Activated naive CD8-positive, alpha-beta T cell treated with anti-CD3 and anti-CD28 coated beads, Interleukin-2, amount 50 U/mL, for 24 hours (primary cell): Measurements from ENCODE around the gene CD44.

Source experiments
- ATAC-seq: fragments of 150-1000 bp; cut with Tn5 transposase; one replicate; pipeline ENCODE4 v1.10.0; 2021
- DNase-seq: peaks from one replicate; pipeline ENCODE4 v3.0.0; 2021
- H3K27ac Mint-ChIP-seq: one replicate; pipeline ENCODE4 v1.8.0; 2021; ENCODE audit warnings: mild to moderate bottlenecking, mixed read lengths
- H3K27me3 Mint-ChIP-seq: one replicate; pipeline ENCODE4 v1.8.0; 2021; ENCODE audit warnings: mixed read lengths
- H3K36me3 Mint-ChIP-seq: one replicate; pipeline ENCODE4 v1.8.0; 2021; ENCODE audit warnings: low read depth, mixed read lengths
- H3K4me1 Mint-ChIP-seq: one replicate; pipeline ENCODE4 v1.8.0; 2021; ENCODE audit warnings: mixed read lengths
- H3K4me3 Mint-ChIP-seq: one replicate; pipeline ENCODE4 v1.8.0; 2021; ENCODE audit warnings: mild to moderate bottlenecking, moderate library complexity, mixed read lengths
- H3K9me3 Mint-ChIP-seq: one replicate; pipeline ENCODE4 v1.8.0; 2021; ENCODE audit warnings: mixed read lengths

The CD44 gene

DNA sequence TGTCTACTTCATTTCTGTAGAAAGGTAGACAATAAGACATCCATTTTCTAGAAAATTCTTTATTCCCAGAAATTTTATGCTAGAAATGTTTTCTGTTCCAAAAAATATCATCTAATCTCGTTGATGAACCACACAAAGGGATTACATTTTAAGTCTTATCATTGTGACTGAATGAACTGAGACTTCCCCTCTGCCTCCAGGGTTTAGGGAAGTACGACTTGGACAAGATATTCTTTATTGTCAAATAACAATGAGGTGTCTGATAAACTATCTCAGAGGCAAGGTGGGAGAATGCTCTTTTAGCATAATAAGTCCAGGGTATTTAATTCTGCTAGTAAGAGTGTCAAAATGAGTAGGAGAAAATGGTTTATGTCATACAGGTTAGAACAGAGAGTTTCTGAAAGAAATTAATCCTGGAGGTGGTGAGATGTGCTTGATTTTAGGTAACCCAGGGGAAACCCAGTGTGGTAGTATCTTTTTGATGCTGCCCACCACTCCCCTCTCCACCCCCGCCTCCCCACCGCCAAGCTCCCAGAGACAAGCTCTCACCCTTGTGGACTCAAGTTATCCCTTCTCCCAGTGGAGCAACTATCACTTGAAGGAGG, 100.6 kb downstream of the CD44 start:
- ATAC-seq (peak; percentile 9), DNase-seq (no peak)
- Mint-ChIP-seq H3K4me3 (no peak overlapping the region), H3K4me1 (peaks cover 81% of the 10 kb centered on the region), H3K27me3 (no peaks in the 10 kb centered on the region), H3K36me3 (peaks cover under 1% of the 10 kb centered on the region), H3K27ac (no peak overlapping the region), H3K9me3 (peaks cover 10% of the 10 kb centered on the region)

DNA sequence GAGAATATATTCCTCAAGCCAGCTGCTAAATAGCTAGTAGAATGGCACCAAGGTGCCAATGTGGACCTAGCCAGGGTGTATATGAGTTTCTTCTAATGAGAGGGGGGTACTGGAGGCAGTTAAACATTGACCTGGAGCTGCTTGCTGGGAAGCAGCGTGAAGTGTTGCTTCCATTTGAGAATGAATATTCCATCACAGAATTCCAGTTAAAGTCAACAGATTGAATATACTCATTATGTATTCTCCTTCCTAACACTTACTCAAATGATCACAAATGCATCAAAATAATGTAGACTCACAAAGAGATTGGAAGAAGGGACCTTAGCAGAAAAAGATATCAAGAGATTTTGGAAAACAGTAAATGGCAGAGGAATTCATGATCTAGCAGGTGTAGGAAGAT, 102.1 kb downstream of the CD44 start:
- H3K27me3 Mint-ChIP-seq = no peaks in the 10 kb centered on the region
- no peak overlapping the region for H3K27ac Mint-ChIP-seq
- no peak overlapping the region for H3K4me3 Mint-ChIP-seq
- no peaks in the 10 kb centered on the region for H3K36me3 Mint-ChIP-seq
- ATAC-seq (no peak), DNase-seq (no peak)
- H3K9me3 Mint-ChIP-seq = peaks cover 4% of the 10 kb centered on the region
- H3K4me1 Mint-ChIP-seq = peaks cover 75% of the 10 kb centered on the region

- no peak overlapping the region for H3K4me3 Mint-ChIP-seq
- ATAC-seq (no peak), DNase-seq (no peak)
- no peak overlapping the region for H3K27ac Mint-ChIP-seq
- no peaks in the 10 kb centered on the region for H3K36me3 Mint-ChIP-seq
- peaks cover 75% of the 10 kb centered on the region for H3K4me1 Mint-ChIP-seq
- peaks cover 4% of the 10 kb centered on the region for H3K9me3 Mint-ChIP-seq
- no peaks in the 10 kb centered on the region for H3K27me3 Mint-ChIP-seq
Observed at GRCh38 chr11:35241531-35241930, 102.6 kb downstream of the CD44 start.

- H3K9me3 Mint-ChIP-seq = peaks cover 4% of the 10 kb centered on the region
- peak overlapping the region; percentile 73 for H3K27ac Mint-ChIP-seq
- H3K4me3 Mint-ChIP-seq = peak overlapping the region; percentile 12
- ATAC-seq (peak; percentile 70), DNase-seq (no peak)
- H3K4me1 Mint-ChIP-seq = peaks cover 75% of the 10 kb centered on the region
- no peaks in the 10 kb centered on the region for H3K36me3 Mint-ChIP-seq
- H3K27me3 Mint-ChIP-seq = no peaks in the 10 kb centered on the region
Observed at GRCh38 chr11:35242412-35243242, 103.7 kb downstream of the CD44 start.

- Mint-ChIP-seq H3K4me3 (no peak overlapping the region), H3K4me1 (peaks cover 73% of the 10 kb centered on the region), H3K27me3 (no peaks in the 10 kb centered on the region), H3K27ac (no peak overlapping the region), H3K36me3 (no peaks in the 10 kb centered on the region), H3K9me3 (peaks cover 4% of the 10 kb centered on the region)
- ATAC-seq (no peak), DNase-seq (no peak)
Observed at GRCh38 chr11:35243774-35244173, 104.8 kb downstream of the CD44 start.

DNA sequence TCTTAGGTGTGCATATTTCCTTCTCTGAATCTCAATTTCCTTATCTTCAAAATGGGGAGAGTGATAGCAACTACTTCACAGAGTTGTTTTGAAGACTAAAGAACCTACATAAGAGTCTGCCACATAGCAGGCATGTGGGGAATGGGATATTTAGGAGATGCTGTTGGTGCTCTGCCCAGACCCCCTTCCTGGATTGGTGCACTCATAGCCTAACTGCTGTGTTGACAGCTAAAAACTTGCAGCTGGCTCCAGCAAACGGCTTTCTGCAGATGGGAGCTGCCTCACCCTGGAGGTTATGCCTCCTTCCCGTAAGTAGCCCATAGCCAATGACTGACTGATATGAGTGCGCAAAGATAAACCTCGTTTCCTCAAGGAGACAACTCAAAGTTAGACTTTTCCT, 106.1 kb downstream of the CD44 start:
- H3K27me3 Mint-ChIP-seq = no peaks in the 10 kb centered on the region
- H3K9me3 Mint-ChIP-seq = peaks cover 6% of the 10 kb centered on the region
- no peak for DNase-seq
- no peak overlapping the region for H3K27ac Mint-ChIP-seq
- no peak for ATAC-seq
- H3K4me1 Mint-ChIP-seq = peaks cover 63% of the 10 kb centered on the region
- H3K4me3 Mint-ChIP-seq = no peak overlapping the region
- H3K36me3 Mint-ChIP-seq = no peaks in the 10 kb centered on the region

DNA sequence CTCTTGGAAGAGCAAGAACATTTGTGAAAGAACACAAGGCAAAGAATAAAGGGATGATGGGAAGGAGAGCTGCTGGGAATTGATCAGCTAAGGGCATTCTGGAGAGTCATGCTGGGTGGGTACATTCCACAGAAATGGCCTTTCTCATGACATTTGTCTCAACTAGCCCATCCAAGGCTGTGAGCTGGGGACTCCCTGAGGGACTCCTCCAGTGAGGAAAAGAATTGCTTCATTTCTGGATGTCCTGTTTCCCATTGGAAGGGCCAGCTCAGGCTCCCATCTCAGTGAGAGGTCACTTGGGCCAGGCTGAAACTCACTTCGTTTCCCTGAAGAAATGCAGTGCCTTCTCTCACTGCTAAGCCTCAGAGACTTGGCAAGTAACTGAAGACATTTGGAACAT, 106.8 kb downstream of the CD44 start:
- ATAC-seq (no peak), DNase-seq (no peak)
- Mint-ChIP-seq H3K4me1 (peaks cover 61% of the 10 kb centered on the region), H3K27ac (no peak overlapping the region), H3K27me3 (no peaks in the 10 kb centered on the region), H3K4me3 (no peak overlapping the region), H3K9me3 (peaks cover 9% of the 10 kb centered on the region), H3K36me3 (no peaks in the 10 kb centered on the region)

DNA sequence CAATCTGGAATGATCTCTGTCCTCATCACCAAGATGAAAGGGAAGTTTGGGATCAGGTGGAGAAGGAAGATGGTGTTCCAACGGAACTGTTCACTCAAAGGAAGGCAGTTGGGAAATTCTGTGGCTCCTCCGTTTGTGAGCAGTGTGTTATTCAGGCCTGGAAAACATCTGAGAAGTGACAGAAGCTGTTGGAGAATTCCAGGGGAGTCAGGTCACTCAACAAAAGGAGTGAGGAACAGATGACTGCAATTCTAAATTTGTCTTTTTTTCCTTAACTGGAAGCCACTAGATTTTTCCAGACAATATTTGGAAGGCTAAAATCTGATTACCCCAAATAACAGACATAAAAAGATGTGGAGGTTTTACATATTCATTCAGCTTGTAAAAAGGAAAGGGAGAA, 107.8 kb downstream of the CD44 start:
- H3K4me3 Mint-ChIP-seq = no peak overlapping the region
- no peak for DNase-seq

GRCh38 chr11:35247428-35247827, 108.5 kb downstream of the CD44 start:
- Mint-ChIP-seq H3K4me3 (no peak overlapping the region), H3K9me3 (peaks cover 9% of the 10 kb centered on the region), H3K36me3 (no peaks in the 10 kb centered on the region), H3K4me1 (peaks cover 51% of the 10 kb centered on the region), H3K27ac (peak overlapping the region; percentile 24), H3K27me3 (no peaks in the 10 kb centered on the region)
- DNase-seq = peak; percentile 33
- ATAC-seq = peak; percentile 72

More for the DNA sequence above, 107.8 kb downstream of the CD44 start:
- no peaks in the 10 kb centered on the region for H3K27me3 Mint-ChIP-seq
- no peak overlapping the region for H3K27ac Mint-ChIP-seq
- H3K9me3 Mint-ChIP-seq = peaks cover 9% of the 10 kb centered on the region
- peaks cover 58% of the 10 kb centered on the region for H3K4me1 Mint-ChIP-seq
- ATAC-seq = no peak
- H3K36me3 Mint-ChIP-seq = no peaks in the 10 kb centered on the region

- ATAC-seq (no peak), DNase-seq (no peak)
- Mint-ChIP-seq H3K4me1 (peaks cover 47% of the 10 kb centered on the region), H3K4me3 (no peak overlapping the region), H3K9me3 (peaks cover 9% of the 10 kb centered on the region), H3K27me3 (no peaks in the 10 kb centered on the region), H3K36me3 (no peaks in the 10 kb centered on the region), H3K27ac (peak overlapping the region; percentile 24)
Observed at GRCh38 chr11:35247863-35248262, 108.9 kb downstream of the CD44 start.

GRCh38 chr11:35248558-35249323, 109.8 kb downstream of the CD44 start:
- no peaks in the 10 kb centered on the region for H3K27me3 Mint-ChIP-seq
- H3K27ac Mint-ChIP-seq = no peak overlapping the region
- H3K4me1 Mint-ChIP-seq = peaks cover 39% of the 10 kb centered on the region
- peaks cover 9% of the 10 kb centered on the region for H3K9me3 Mint-ChIP-seq
- H3K4me3 Mint-ChIP-seq = no peak overlapping the region
- no peak for DNase-seq
- no peak for ATAC-seq
- H3K36me3 Mint-ChIP-seq = no peaks in the 10 kb centered on the region

- Mint-ChIP-seq H3K27me3 (no peaks in the 10 kb centered on the region), H3K4me3 (no peak overlapping the region), H3K36me3 (no peaks in the 10 kb centered on the region), H3K27ac (no peak overlapping the region), H3K9me3 (peaks cover 5% of the 10 kb centered on the region), H3K4me1 (peaks cover 29% of the 10 kb centered on the region)
- ATAC-seq (no peak), DNase-seq (no peak)
Observed at GRCh38 chr11:35250192-35250591, 111.2 kb downstream of the CD44 start.

GRCh38 chr11:35250621-35251020, 111.7 kb downstream of the CD44 start:
- Mint-ChIP-seq H3K4me3 (no peak overlapping the region), H3K27ac (no peak overlapping the region), H3K4me1 (peaks cover 28% of the 10 kb centered on the region), H3K9me3 (peaks cover 5% of the 10 kb centered on the region), H3K36me3 (no peaks in the 10 kb centered on the region), H3K27me3 (no peaks in the 10 kb centered on the region)
- DNase-seq (no peak), ATAC-seq (no peak)

GRCh38 chr11:35253237-35253636, 114.3 kb downstream of the CD44 start:
- H3K4me3 Mint-ChIP-seq = no peak overlapping the region
- ATAC-seq (no peak), DNase-seq (no peak)
- H3K27ac Mint-ChIP-seq = no peak overlapping the region
- H3K27me3 Mint-ChIP-seq = no peaks in the 10 kb centered on the region
- H3K9me3 Mint-ChIP-seq = peaks cover 5% of the 10 kb centered on the region
- H3K4me1 Mint-ChIP-seq = peaks cover 23% of the 10 kb centered on the region
- H3K36me3 Mint-ChIP-seq = no peaks in the 10 kb centered on the region

- H3K27me3 Mint-ChIP-seq = no peaks in the 10 kb centered on the region
- H3K36me3 Mint-ChIP-seq = no peaks in the 10 kb centered on the region
- no peak overlapping the region for H3K27ac Mint-ChIP-seq
- H3K9me3 Mint-ChIP-seq = no peaks in the 10 kb centered on the region
- no peak overlapping the region for H3K4me3 Mint-ChIP-seq
- H3K4me1 Mint-ChIP-seq = peaks cover 22% of the 10 kb centered on the region
- ATAC-seq = no peak
- no peak for DNase-seq
Observed at GRCh38 chr11:35255514-35255913, 116.5 kb downstream of the CD44 start.
